Measurements from ENCODE around the gene CDH20. TPM values are rescaled to one million over a fixed set of nuclear protein-coding genes. Genes with fewer than 3 reads are reported as not detected.

CDH20 gene
- total RNA-seq, 1 experiment from 2014 or later = not detected

- POLR2A ChIA-PET = no interaction called here
- no peak for TF ChIP-seq POLR2AphosphoS5 (IDR thresholded peaks at IDR 0.05; ENCODE audit: low read depth, low read length)
- no peak for TF ChIP-seq SIN3A (IDR thresholded peaks at IDR 0.05; ENCODE audit: borderline replicate concordance, insufficient read depth, low read depth, low read length)
- TF ChIP-seq CTCF (IDR thresholded peaks at IDR 0.05) = no peak
- no peak for TF ChIP-seq REST (IDR thresholded peaks at IDR 0.05; ENCODE audit: insufficient read depth in 1 of 2, low read depth in 2 of 2, low read length in 1 of 2)
- TF ChIP-seq TCF7L2 (IDR thresholded peaks at IDR 0.05; ENCODE audit: low read depth, low read length) = no peak
- Histone ChIP-seq H3K27ac (ENCODE audit: low read length) (no peak overlapping the region), H3K9me3 (ENCODE audit: control insufficient read depth, insufficient read depth, low read depth, low read length) (no peaks in the 10 kb centered on the region), H3K27me3 (ENCODE audit: control insufficient read depth, insufficient read depth, low read length) (no peaks in the 10 kb centered on the region), H3K36me3 (ENCODE audit: control insufficient read depth, insufficient read depth, low read length) (no peaks in the 10 kb centered on the region), H3K4me3 (ENCODE audit: low read depth in 2 of 2, low read length in 2 of 2) (no peak overlapping the region), H3K4me1 (ENCODE audit: control insufficient read depth, insufficient read depth, low read length) (no peaks in the 10 kb centered on the region)
- intact Hi-C loops (cut with micrococcal nuclease; ENCODE audit: unreplicated experiment) = no loop called here
- DNase-seq (ENCODE audit: low read depth, low spot score) (no peak), ATAC-seq (no peak)
- BruUV-seq (replicated peaks) = no TSS peak
- CTCF ChIA-PET = no interaction called here
- in situ Hi-C loops (cut with HindIII; ENCODE audit: low pct_unique_long_range_greater_than_20kb, low sequenced_read_pairs) = no loop called here
Observed at GRCh38 chr18:61398961-61399705, 65.9 kb downstream of the CDH20 start.

GRCh38 chr18:61400016-61400635 lies 66.9 kb downstream of the CDH20 start:
- Histone ChIP-seq H3K4me3 (ENCODE audit: low read depth in 2 of 2, low read length in 2 of 2) (no peak overlapping the region), H3K36me3 (ENCODE audit: control insufficient read depth, insufficient read depth, low read length) (no peaks in the 10 kb centered on the region), H3K27me3 (ENCODE audit: control insufficient read depth, insufficient read depth, low read length) (no peaks in the 10 kb centered on the region), H3K27ac (ENCODE audit: low read length) (no peak overlapping the region), H3K4me1 (ENCODE audit: control insufficient read depth, insufficient read depth, low read length) (no peaks in the 10 kb centered on the region), H3K9me3 (ENCODE audit: control insufficient read depth, insufficient read depth, low read depth, low read length) (no peaks in the 10 kb centered on the region)
- ChIA-PET POLR2A (no interaction called here), CTCF (no interaction called here)
- in situ Hi-C loops (cut with HindIII; ENCODE audit: low pct_unique_long_range_greater_than_20kb, low sequenced_read_pairs) = no loop called here
- no peak for ATAC-seq
- TF ChIP-seq REST (IDR thresholded peaks at IDR 0.05; ENCODE audit: insufficient read depth in 1 of 2, low read depth in 2 of 2, low read length in 1 of 2) = no peak
- no peak for TF ChIP-seq CTCF (IDR thresholded peaks at IDR 0.05)
- no peak for TF ChIP-seq TCF7L2 (IDR thresholded peaks at IDR 0.05; ENCODE audit: low read depth, low read length)
- no peak for TF ChIP-seq SIN3A (IDR thresholded peaks at IDR 0.05; ENCODE audit: borderline replicate concordance, insufficient read depth, low read depth, low read length)
- no peak for DNase-seq (ENCODE audit: low read depth, low spot score)
- BruUV-seq (replicated peaks) = no TSS peak
- intact Hi-C loops (cut with micrococcal nuclease; ENCODE audit: unreplicated experiment) = no loop called here

Measured in Panc1 (cell line).